Measurements from ENCODE around the gene SPEM3. TPM values are rescaled to one million over a fixed set of nuclear protein-coding genes. Genes with fewer than 3 reads are reported as not detected.

SPEM3 gene
- total RNA-seq, 1 donor, result not detected

DNA sequence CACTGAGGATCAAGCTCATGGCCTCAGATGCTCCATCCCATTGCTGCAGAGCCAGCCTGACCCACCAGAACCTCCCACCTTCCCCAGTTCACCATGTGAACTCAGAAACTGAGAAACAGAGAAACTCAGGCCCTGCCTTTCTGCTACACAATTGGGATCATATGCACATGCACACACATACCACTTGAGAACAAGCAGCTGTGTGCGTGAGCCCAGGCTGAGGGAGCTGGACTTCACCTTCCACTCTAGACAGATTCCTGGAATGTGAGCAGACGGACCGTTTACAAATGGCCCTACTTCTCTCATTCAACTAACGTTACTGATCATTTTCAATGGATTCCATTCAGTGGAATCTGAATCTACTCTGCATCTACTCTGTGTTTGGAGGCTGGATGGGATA lies 5.0 kb upstream of the SPEM3 start:
- TF ChIP-seq, protein P1, sequence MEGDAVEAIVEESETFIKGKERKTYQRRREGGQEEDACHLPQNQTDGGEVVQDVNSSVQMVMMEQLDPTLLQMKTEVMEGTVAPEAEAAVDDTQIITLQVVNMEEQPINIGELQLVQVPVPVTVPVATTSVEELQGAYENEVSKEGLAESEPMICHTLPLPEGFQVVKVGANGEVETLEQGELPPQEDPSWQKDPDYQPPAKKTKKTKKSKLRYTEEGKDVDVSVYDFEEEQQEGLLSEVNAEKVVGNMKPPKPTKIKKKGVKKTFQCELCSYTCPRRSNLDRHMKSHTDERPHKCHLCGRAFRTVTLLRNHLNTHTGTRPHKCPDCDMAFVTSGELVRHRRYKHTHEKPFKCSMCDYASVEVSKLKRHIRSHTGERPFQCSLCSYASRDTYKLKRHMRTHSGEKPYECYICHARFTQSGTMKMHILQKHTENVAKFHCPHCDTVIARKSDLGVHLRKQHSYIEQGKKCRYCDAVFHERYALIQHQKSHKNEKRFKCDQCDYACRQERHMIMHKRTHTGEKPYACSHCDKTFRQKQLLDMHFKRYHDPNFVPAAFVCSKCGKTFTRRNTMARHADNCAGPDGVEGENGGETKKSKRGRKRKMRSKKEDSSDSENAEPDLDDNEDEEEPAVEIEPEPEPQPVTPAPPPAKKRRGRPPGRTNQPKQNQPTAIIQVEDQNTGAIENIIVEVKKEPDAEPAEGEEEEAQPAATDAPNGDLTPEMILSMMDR (IDR thresholded peaks at IDR 0.05; ENCODE audit: extremely low read depth, low read depth, low read length), result no peak
- no peak overlapping the region for H2AFZ ChIP-seq (ENCODE audit: low read length)
- H3K27ac ChIP-seq (ENCODE audit: low read depth, low read length), result no peak overlapping the region
- no peaks in the 10 kb centered on the region for H3K79me2 ChIP-seq (ENCODE audit: insufficient read depth, low read length)
- DNase-seq (ENCODE audit: insufficient read length, low spot score, missing footprints), result no peak
- no peaks in the 10 kb centered on the region for H3K36me3 ChIP-seq (ENCODE audit: insufficient read depth, low read length)
- no peak overlapping the region for H3K4me2 ChIP-seq (ENCODE audit: insufficient read depth, low read length)
- H3K27me3 ChIP-seq (ENCODE audit: insufficient read depth, low read length), result no peaks in the 10 kb centered on the region
- no peaks in the 10 kb centered on the region for H4K20me1 ChIP-seq (ENCODE audit: insufficient read depth, low read length)
- H3K4me1 ChIP-seq (ENCODE audit: insufficient read depth, low read length), result no peaks in the 10 kb centered on the region
- H3K9me3 ChIP-seq (ENCODE audit: low read depth, low read length), result no peaks in the 10 kb centered on the region
- no peak overlapping the region for H3K4me3 ChIP-seq (ENCODE audit: insufficient read depth, low read length)

DNA sequence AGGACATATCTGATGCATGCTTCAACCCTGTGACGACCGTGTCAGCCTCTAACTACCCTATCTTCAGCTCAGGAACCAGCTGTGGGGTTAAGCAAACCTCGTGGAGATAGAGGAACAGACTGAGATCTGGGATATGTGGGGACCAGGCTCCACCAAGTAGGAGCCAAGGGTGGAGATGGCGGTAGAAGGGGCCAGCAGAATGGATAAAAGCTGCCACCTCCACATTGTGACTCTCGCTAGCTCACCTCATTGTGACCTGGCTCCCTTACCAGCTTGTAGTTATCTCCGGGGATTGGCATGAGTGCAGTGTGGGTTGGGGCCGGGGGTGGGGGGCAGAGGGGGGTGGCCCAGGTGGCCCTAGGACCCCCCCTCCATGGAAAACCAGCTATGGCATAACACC lies 3.3 kb upstream of the SPEM3 start, which contains the start of gene SPEM2:
TSS of gene SPEM2 (plus strand) at position 301 of the 400 bp plus-strand sequence. CDS start at position 374, 73 bp downstream.
- no peaks in the 10 kb centered on the region for H3K27me3 ChIP-seq (ENCODE audit: insufficient read depth, low read length)
- H3K79me2 ChIP-seq (ENCODE audit: insufficient read depth, low read length), result no peaks in the 10 kb centered on the region
- H3K4me1 ChIP-seq (ENCODE audit: insufficient read depth, low read length), result no peaks in the 10 kb centered on the region
- DNase-seq (ENCODE audit: insufficient read length, low spot score, missing footprints), result no peak
- no peaks in the 10 kb centered on the region for H4K20me1 ChIP-seq (ENCODE audit: insufficient read depth, low read length)
- no peak within 1 kb of the TSS for H3K4me3 ChIP-seq (ENCODE audit: insufficient read depth, low read length)
- H3K9me3 ChIP-seq (ENCODE audit: low read depth, low read length), result no peaks in the 10 kb centered on the region
- H3K27ac ChIP-seq (ENCODE audit: low read depth, low read length), result no peak within 1 kb of the TSS
- no peaks in the 10 kb centered on the region for H3K36me3 ChIP-seq (ENCODE audit: insufficient read depth, low read length)
- TF ChIP-seq, protein P1 (IDR thresholded peaks at IDR 0.05; ENCODE audit: extremely low read depth, low read depth, low read length), result no peak
- H3K4me2 ChIP-seq (ENCODE audit: insufficient read depth, low read length), result no peak within 1 kb of the TSS
- H2AFZ ChIP-seq (ENCODE audit: low read length), result no peak within 1 kb of the TSS

DNA sequence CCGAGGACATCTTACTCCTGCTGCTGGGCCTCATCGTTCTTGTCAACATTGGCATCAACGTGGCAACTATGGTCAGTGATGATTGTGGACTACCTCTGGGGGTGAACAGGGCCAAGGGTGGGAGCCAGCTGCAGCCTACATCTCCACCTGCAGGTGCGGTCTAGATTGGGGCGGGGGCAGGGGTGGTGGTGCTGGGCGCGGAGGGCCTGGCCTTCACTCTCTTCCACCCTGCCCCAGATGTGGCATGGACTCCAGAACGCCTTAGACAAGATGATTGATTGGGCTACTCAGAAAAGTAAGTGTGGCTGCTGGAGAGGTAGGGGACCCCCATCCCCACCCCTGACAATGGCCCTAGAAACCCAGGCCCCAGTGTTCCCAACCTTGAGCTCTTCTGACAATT lies 2.9 kb upstream of the SPEM3 start:
- H3K36me3 ChIP-seq (ENCODE audit: insufficient read depth, low read length), result no peaks in the 10 kb centered on the region
- no peak overlapping the region for H3K4me2 ChIP-seq (ENCODE audit: insufficient read depth, low read length)
- no peak for DNase-seq (ENCODE audit: insufficient read length, low spot score, missing footprints)
- no peak overlapping the region for H3K4me3 ChIP-seq (ENCODE audit: insufficient read depth, low read length)
- H3K4me1 ChIP-seq (ENCODE audit: insufficient read depth, low read length), result no peaks in the 10 kb centered on the region
- H3K27me3 ChIP-seq (ENCODE audit: insufficient read depth, low read length), result no peaks in the 10 kb centered on the region
- TF ChIP-seq, protein P1 (IDR thresholded peaks at IDR 0.05; ENCODE audit: extremely low read depth, low read depth, low read length), result no peak
- no peak overlapping the region for H2AFZ ChIP-seq (ENCODE audit: low read length)
- H4K20me1 ChIP-seq (ENCODE audit: insufficient read depth, low read length), result no peaks in the 10 kb centered on the region
- no peak overlapping the region for H3K27ac ChIP-seq (ENCODE audit: low read depth, low read length)
- no peaks in the 10 kb centered on the region for H3K9me3 ChIP-seq (ENCODE audit: low read depth, low read length)
- H3K79me2 ChIP-seq (ENCODE audit: insufficient read depth, low read length), result no peaks in the 10 kb centered on the region

DNA sequence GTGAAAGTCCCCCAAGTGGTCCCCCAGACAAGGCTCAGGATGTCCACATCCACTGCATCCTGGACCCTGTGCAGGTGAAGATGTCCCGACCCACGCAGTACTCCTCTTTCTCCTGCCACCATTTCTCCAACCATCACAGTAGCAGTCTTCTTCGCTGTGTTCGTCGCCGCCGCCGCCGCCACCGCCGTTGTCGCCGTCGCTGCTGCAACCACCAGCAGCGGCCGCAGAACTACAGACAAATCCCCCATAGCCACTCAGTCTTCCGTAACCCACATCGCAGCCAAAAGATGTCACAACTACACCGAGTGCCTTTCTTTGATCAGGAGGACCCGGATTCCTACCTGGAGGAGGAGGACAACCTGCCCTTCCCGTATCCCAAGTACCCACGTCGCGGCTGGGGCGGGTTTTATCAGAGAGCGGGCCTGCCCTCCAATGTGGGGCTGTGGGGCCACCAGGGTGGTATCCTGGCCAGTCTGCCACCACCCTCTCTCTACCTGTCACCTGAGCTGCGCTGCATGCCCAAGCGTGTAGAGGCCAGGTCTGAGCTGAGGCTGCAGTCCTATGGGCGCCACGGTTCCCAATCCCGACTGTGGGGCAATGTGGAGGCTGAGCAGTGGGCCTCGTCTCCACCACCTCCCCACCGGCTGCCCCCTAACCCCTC lies 2.3 kb upstream of the SPEM3 start:
- Histone ChIP-seq H2AFZ (ENCODE audit: low read length) (no peak overlapping the region), H3K9me3 (ENCODE audit: low read depth, low read length) (no peaks in the 10 kb centered on the region), H3K4me3 (ENCODE audit: insufficient read depth, low read length) (no peak overlapping the region), H3K36me3 (ENCODE audit: insufficient read depth, low read length) (no peaks in the 10 kb centered on the region), H4K20me1 (ENCODE audit: insufficient read depth, low read length) (no peaks in the 10 kb centered on the region), H3K27ac (ENCODE audit: low read depth, low read length) (no peak overlapping the region), H3K4me2 (ENCODE audit: insufficient read depth, low read length) (no peak overlapping the region), H3K79me2 (ENCODE audit: insufficient read depth, low read length) (no peaks in the 10 kb centered on the region), H3K27me3 (ENCODE audit: insufficient read depth, low read length) (no peaks in the 10 kb centered on the region), H3K4me1 (ENCODE audit: insufficient read depth, low read length) (no peaks in the 10 kb centered on the region)
- TF ChIP-seq, protein P1 (IDR thresholded peaks at IDR 0.05; ENCODE audit: extremely low read depth, low read depth, low read length), result no peak
- DNase-seq (ENCODE audit: insufficient read length, low spot score, missing footprints), result no peak
